SU-DHL-6 (cell line): ENCODE results near the gene PLEKHO1.

Experiments used
- CTCF ChIP-seq: fragments of 200-600 bp; sonication (generic); IDR thresholded peaks from one replicate; pipeline ENCODE4 v1.5.1; 2017; ENCODE audit warnings: antibody characterized with exemption, mild to moderate bottlenecking, low read length, moderate library complexity; ENCODE audit not compliant: insufficient read depth, poor library complexity, severe bottlenecking
- EZH2phosphoT487 ChIP-seq: fragments of 200-600 bp; sonication (generic), shearing (Covaris generic); conservative IDR thresholded peaks from 2 replicates; pipeline ENCODE4 v1.6.1; 2018; ENCODE audit warnings: mild to moderate bottlenecking, antibody characterized with exemption, low read length, moderate library complexity, mixed read lengths

- TF ChIP-seq CTCF (no peak), EZH2phosphoT487 (no peak)
Observed at GRCh38 chr1:150152772-150153456, 3.2 kb downstream of the PLEKHO1 start.
